Activated CD8-positive, alpha-beta memory T cell treated with anti-CD3 and anti-CD28 coated beads, Interleukin-2, amount 50 U/mL, for 48 hours (primary cell): ENCODE measurements around the gene RNF141.

Experiments
- DNase-seq: peaks from one replicate; pipeline ENCODE4 v3.0.0-alpha.2; 2020

Gene RNF141

GRCh38 chr11:10478574-10479550 lies 62.1 kb downstream of the RNF141 start:
- no peak for DNase-seq

GRCh38 chr11:10478066-10478465 lies 62.9 kb downstream of the RNF141 start:
- no peak for DNase-seq

GRCh38 chr11:10477690-10478046 lies 63.3 kb downstream of the RNF141 start:
- DNase-seq, result no peak

- DNase-seq, result no peak
These were observed 63.9 kb downstream of the RNF141 start for GRCh38 chr11:10476927-10477689.

- no peak for DNase-seq
These were observed 64.6 kb downstream of the RNF141 start for GRCh38 chr11:10476342-10476741.

- DNase-seq, result no peak
These were observed 66.4 kb downstream of the RNF141 start for GRCh38 chr11:10474551-10474950.

GRCh38 chr11:10473371-10473770 lies 67.6 kb downstream of the RNF141 start:
- DNase-seq, result no peak

GRCh38 chr11:10462746-10463300 lies 78.2 kb downstream of the RNF141 start:
- DNase-seq, result no peak
